Measurements from ENCODE around the gene STUB1. TPM values are rescaled to one million over a fixed set of nuclear protein-coding genes. Genes with fewer than 3 reads are reported as not detected.

The STUB1 gene
- 100 to 1,000 TPM in 4 of 10 donors, 10 to 100 TPM in 6; 73.3 to 119 (median 98.5) TPM for polyA plus RNA-seq (ENCODE audit: insufficient read length in 10 of 10)
- long read RNA-seq, donor 1, transcript STUB1-201 (7 exons, 1,472 nt) = major isoform, 30 of 34 reads
- long read RNA-seq, donor 1, partial matches to known transcripts = 0 of 34 reads
- long read RNA-seq, donor 1, other reads (novel, unspliced or antisense) = 0 of 34 reads
- long read RNA-seq, donor 2, transcript STUB1-201 (7 exons, 1,472 nt) = major isoform, 33 of 34 reads
- long read RNA-seq, donor 2, partial matches to known transcripts = 0 of 34 reads
- long read RNA-seq, donor 2, other reads (novel, unspliced or antisense) = 0 of 34 reads
- long read RNA-seq, donor 3 = 0 reads
- long read RNA-seq, donor 4, transcript STUB1-201 (7 exons, 1,472 nt) = major isoform, 20 of 26 reads
- long read RNA-seq, donor 4, partial matches to known transcripts = 0 of 26 reads
- long read RNA-seq, donor 4, other reads (novel, unspliced or antisense) = 0 of 26 reads
- long read RNA-seq, donor 5, transcript STUB1-201 (7 exons, 1,472 nt) = major isoform, 44 of 50 reads
- long read RNA-seq, donor 5, partial matches to known transcripts = 0 of 50 reads
- long read RNA-seq, donor 5, other reads (novel, unspliced or antisense) = 0 of 50 reads
- long read RNA-seq, donor 6, transcript STUB1-201 (7 exons, 1,472 nt) = major isoform, 41 of 48 reads
- long read RNA-seq, donor 6, transcript STUB1-204 (6 exons, 875 nt) = minor isoform, 6 of 48 reads
- long read RNA-seq, donor 6, partial matches to known transcripts = 0 of 48 reads
- long read RNA-seq, donor 6, other reads (novel, unspliced or antisense) = 0 of 48 reads
- long read RNA-seq, donor 7, transcript STUB1-201 (7 exons, 1,472 nt) = major isoform, 26 of 33 reads
- long read RNA-seq, donor 7, transcript STUB1-204 (6 exons, 875 nt) = minor isoform, 7 of 33 reads
- long read RNA-seq, donor 7, partial matches to known transcripts = 0 of 33 reads
- long read RNA-seq, donor 7, other reads (novel, unspliced or antisense) = 0 of 33 reads
- long read RNA-seq, donor 8, transcript STUB1-201 (7 exons, 1,472 nt) = major isoform, 17 of 21 reads
- long read RNA-seq, donor 8, partial matches to known transcripts = 0 of 21 reads
- long read RNA-seq, donor 8, other reads (novel, unspliced or antisense) = 0 of 21 reads
- long read RNA-seq, donor 9, transcript STUB1-201 (7 exons, 1,472 nt) = major isoform, 5 of 6 reads
- long read RNA-seq, donor 9, partial matches to known transcripts = 0 of 6 reads
- long read RNA-seq, donor 9, other reads (novel, unspliced or antisense) = 0 of 6 reads

- peak; percentile 81 to 96 (median 92) for DNase-seq
Measured at GRCh38 chr16:679814-680624, at the start of gene STUB1. STUB1 (plus strand) TSS chr16:680410; CDS start chr16:680526, 116 bp downstream.

DNA sequence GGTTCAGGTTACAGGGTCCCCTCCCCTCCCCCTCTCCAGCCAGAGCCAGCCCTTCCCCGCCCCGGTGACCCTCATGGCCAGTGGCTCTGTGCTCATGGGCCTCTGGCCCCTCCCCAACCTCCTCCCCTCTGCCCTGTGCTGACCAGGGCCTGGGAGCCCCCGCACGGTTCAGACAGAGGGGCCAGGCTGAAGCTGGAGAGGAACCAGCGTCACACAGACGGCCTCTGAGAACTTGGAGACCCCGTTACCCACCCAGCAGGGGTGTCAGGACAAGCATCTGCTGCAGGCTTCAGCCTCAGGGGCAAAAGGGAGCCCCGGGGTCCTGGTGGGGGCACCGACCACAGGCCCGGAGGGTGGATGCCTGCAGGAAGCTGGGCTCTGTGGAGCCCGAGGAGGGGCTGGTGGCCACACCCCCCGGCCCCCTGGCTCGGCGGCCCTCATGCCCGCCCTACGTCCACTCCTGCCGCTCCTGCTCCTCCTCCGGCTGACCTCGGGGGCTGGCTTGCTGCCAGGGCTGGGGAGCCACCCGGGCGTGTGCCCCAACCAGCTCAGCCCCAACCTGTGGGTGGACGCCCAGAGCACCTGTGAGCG, 49.3 kb upstream of the STUB1 start, which contains the start of gene WFIKKN1:
Gene WFIKKN1 (plus strand): TSS at position 171 of the 591 bp plus-strand sequence. CDS start 269 bp downstream, at position 440.
- DNase-seq = peak in 1 of 3 donors; percentile 47

- DNase-seq = no peak
Measured at GRCh38 chr16:631808-632358, 48.3 kb upstream of the STUB1 start.

GRCh38 chr16:632486-633335, 47.5 kb upstream of the STUB1 start:
- DNase-seq = no peak

DNA sequence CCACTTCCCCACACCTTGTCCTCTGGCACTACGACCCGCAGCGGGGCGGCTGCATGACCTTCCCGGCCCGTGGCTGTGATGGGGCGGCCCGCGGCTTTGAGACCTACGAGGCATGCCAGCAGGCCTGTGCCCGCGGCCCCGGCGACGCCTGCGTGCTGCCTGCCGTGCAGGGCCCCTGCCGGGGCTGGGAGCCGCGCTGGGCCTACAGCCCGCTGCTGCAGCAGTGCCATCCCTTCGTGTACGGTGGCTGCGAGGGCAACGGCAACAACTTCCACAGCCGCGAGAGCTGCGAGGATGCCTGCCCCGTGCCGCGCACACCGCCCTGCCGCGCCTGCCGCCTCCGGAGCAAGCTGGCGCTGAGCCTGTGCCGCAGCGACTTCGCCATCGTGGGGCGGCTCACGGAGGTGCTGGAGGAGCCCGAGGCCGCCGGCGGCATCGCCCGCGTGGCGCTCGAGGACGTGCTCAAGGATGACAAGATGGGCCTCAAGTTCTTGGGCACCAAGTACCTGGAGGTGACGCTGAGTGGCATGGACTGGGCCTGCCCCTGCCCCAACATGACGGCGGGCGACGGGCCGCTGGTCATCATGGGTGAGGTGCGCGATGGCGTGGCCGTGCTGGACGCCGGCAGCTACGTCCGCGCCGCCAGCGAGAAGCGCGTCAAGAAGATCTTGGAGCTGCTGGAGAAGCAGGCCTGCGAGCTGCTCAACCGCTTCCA, 46.7 kb upstream of the STUB1 start:
- no peak for DNase-seq

GRCh38 chr16:634051-634670, 46.0 kb upstream of the STUB1 start:
- no peak for DNase-seq

DNA sequence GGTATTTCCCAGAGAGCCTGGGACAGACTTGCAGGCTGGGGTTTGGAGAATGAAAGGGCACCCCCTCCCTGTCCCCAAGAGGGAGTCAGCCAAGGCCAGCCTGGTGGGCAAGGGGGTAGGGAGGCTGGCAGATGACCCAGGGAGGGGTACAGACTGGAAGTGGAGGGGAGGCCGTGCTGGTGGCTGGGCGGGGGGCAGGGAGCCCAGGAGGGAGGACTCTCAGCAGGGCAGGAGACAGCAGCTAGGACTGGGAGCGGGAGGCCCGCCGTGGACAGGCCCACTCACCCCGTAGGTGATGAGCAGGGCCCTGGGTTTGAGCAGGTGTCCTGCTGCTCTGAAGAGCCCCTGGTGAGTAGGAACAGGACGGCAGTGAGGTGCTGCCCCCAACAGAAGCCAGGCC, 45.2 kb upstream of the STUB1 start:
- no peak for DNase-seq

- DNase-seq = no peak
Measured at GRCh38 chr16:635573-636205, 44.5 kb upstream of the STUB1 start.

DNA sequence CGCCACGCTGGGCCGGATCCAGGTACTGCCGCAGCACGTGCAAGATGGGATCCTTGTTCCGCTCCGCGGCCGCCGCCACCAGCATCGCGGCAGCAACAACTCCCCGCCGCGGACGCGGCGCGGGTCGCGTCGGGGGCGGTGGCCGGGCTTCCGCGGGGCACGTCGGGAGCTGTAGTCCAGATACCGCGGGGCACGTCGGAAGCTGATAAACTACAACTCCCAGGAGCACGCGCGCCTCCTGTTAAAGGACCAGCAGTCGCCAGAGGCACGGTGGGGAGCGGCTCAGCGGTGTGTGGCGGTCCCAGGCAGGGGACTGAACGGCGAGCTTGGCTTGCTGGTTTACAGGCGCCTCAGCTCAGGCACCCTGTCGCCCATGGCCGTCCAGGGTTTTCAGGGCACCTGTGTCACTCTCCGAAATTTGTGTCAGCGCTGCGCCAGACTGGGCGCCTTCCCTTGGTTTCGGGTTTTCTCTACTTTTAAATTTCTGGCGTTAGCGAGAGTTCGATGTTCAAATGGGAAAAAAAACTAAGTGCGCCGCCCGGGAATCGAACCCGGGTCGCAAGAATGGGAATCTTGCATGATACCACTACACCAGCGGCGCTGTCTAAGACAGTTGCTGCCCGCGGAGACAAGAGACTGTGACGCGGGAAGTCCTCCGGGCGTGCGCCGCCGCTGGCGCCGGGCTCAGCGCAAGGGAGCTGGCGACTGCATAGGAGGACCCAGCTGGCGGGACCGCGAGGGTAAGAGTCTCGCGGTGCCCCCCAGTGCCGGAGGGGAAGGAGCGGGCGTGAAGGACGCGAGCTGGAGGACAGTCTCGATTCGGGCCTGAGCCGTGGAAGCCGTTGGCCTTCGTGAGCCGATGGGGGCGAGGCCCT, 43.8 kb upstream of the STUB1 start, which contains the start of gene METTL26:
Gene METTL26 (minus strand): TSS at position 100 of the 875 bp plus-strand sequence. CDS start 15 bp downstream, at position 85.
- peak; percentile 94 to 98 (median 96) for DNase-seq

DNA sequence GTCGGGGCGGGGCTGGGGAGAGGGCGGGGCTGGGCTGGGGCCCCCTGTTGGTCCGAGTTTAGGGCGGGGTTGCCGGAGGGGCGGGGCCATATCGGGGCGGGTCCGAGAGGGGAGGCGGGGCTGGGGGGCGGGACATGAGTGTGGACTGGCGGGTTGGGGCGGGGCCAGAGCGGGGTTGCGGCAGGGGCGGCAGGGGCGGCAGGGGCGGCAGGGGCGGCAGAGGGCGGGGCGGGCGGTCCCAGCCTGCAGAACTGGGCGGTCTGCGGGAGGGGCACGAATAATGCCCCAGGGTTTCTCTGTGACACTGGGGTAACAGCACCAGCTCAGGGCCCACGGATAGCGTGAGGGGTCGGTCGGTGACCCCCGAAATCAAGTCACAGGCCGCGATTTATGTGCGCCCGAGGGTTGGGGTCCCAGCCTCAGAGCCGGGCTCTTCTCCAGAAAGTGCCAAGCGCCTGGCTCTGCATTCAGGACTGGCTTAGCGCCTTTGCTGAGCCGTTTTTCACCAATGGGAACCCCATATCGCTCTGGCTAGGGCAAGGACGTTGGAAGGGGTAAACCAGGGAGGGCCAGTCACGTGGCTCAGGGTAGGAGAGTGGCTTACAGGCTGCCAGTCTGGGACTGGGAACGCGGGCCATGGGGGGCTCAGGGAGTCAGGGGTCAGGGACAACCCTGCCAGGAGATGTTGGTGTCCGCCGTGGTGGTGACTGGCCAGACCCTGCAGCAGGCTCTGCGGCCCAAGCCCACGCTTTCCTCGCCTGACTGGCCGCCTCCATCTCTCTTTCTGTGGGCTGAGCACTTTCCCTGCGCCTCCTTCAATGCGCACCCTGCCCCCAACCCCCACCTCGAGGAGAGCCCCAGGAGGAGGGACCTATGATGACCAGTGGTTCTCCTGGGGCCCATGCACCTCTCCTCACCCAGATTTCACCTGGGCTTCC, 42.9 kb upstream of the STUB1 start:
- peak; percentile 56 to 89 (median 89) for DNase-seq

- DNase-seq = no peak
Measured at GRCh38 chr16:638034-638543, 42.1 kb upstream of the STUB1 start.

DNA sequence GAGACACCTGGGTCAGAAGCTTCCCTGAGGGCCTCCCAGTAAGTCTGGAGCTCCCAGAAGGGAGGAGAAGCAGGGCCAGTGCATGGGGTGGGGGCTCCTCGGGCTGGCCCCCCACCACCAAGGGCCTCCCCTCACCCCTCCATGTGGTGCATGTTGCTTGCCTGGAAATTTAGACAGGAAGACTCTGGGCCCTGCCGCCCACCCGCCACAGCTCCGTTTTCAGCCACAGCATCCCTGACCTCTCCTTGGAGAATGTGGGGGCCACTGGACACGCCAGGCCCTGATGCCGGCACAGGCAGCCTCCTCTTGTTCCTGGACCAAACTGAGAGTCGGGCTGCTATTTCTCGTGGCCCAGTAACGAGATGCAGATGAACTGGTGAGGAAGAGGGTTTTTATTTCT, 41.4 kb upstream of the STUB1 start:
- no peak for DNase-seq

DNA sequence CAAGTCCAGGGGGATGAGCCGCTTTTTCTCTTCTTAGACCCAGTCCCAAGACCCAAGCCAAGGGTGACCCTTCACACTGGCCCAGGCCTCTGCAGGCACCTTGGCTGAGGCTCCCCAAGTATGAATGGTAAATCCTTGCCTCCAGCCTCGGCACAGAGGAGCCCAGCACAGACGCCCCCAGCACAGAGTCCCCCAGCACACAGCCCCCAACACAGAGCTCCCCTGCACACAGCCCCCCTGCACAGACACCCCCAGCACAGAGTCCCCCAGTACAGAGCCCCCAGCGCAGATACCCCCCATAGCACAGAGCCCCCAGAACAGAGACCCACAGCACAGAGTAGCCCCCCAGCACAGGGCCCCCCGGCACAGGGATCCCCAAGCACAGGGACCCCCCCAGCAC, 39.6 kb upstream of the STUB1 start:
- no peak for DNase-seq

DNA sequence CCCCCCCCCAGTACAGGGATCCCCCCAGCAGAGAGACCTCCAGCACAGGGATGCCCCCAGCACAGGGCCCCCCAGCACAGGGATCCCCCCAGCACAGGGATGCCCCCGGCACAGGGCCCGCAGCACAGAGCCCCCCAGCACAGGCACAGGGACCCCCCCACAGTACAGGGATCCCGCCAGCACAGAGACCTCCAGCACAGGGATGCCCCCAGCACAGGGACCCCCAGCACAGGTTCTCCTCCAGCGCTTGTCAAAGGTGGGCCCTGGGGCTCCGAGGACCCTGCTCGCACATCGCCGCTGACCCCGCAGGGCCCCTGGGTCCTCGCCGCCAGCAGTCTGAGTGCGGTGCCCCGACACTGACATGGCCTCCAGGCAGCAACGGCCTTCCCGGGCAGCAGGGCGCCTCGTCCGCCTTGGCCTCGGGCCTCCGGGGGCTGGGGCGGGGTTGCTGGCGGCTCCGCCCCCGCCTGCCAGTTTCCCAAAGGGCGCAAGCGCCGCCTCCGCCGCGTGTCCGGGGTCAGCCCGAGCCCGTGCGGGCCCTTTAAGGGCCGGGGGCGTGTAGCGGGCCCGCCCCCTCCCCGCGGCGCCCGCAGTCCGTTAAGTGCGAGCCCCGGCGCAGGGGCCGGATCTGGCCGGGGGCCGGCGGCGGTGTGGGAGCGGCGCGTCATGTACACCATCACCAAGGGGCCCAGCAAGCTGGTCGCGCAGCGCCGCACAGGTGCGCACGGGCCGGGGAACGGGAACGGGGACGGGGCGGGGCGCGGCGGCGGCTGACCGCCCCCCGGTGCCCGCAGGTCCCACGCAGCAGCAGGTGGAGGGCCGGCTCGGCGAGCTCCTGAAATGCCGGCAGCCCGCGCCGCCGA, 38.7 kb upstream of the STUB1 start, which contains the start of gene MCRIP2:
Gene MCRIP2 (plus strand): TSS at position 503 of the 863 bp plus-strand sequence. CDS start 164 bp downstream, at position 667.
- DNase-seq = peak; percentile 62 to 83 (median 62)

All from muscle of back (tissue), 13 donors.